HG02885 (cell line): ENCODE data around the gene DNAH6.

ENCODE experiments used
- ATAC-seq: cut with Tn5 transposase; IDR thresholded peaks from one replicate; pipeline ENCODE4 v1.9.1; 2021; ENCODE audit warnings: mild to moderate bottlenecking; ENCODE audit not compliant: unreplicated experiment, poor library complexity

DNAH6 gene

DNA sequence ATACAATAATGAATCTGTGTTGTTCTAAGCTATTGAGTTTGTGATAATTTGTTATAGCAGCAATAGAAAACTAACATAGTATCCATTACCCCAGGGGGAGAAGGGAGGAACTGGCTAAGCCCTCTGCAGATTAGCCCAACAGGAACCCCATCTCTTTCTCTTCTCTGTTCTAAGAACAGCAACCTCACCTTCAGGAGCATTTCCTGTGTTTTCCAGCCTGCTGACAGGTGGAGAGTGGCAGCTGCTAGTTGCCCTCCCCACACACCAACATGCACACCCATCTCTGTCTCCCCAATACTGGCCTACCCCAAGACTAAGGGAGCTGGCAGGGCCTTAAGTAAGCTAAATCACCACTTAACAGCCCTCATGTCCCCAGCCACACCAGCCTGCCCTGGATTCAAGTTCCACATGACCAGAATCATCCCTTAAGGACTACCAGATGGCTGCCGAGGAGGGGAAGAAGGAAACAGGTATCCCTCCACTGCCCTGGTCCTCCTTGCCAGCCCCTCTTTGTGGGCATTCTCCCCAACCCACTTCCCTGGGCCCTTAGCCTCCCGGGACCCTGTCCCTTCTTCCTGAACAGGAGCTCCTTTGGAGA is 311.8 kb downstream of the DNAH6 start:
- ATAC-seq = no peak

GRCh38 chr2:84829693-84830092 is 313.4 kb downstream of the DNAH6 start:
- ATAC-seq = no peak

GRCh38 chr2:84830095-84830494 is 313.8 kb downstream of the DNAH6 start:
- ATAC-seq = no peak

- ATAC-seq = no peak
Observed at GRCh38 chr2:84830758-84831500, 314.6 kb downstream of the DNAH6 start.

GRCh38 chr2:84832772-84833461 is 316.6 kb downstream of the DNAH6 start:
- peak; percentile 82 for ATAC-seq

DNA sequence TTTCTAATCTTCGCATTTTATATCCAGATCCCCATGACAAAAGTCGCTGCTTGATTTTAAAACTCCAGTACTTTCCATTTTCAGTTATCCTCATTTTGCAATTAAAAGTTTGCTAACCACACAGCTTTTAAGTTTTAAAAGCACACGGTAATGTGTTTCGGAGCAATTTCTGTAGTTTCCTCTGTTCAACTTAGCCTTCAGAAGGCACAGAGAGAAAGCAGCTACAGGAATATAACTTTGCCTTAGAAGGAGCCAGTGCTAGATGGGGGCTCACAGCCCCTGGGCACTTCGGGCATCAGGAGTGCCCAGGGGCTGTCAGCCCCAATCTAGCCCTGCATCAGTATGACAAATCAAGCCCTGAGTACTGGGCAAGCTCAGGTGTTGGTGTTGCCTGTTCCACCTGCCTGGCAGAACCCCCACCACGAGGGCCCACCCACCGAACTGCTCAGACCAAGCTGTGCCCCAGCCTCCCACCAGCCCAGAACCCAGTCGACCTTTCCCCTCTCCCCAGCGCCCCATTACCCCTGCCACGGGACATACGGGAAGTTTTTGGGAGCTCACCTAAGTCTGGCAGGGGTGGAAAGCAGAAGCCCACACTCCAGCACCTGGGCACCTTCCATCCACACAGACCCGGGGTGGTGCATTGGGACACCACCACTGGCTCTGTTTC is 317.3 kb downstream of the DNAH6 start:
- ATAC-seq = no peak

- no peak for ATAC-seq
Observed at GRCh38 chr2:84836215-84836614, 319.9 kb downstream of the DNAH6 start.

- no peak for ATAC-seq
Observed at GRCh38 chr2:84838434-84839145, 322.3 kb downstream of the DNAH6 start.

DNA sequence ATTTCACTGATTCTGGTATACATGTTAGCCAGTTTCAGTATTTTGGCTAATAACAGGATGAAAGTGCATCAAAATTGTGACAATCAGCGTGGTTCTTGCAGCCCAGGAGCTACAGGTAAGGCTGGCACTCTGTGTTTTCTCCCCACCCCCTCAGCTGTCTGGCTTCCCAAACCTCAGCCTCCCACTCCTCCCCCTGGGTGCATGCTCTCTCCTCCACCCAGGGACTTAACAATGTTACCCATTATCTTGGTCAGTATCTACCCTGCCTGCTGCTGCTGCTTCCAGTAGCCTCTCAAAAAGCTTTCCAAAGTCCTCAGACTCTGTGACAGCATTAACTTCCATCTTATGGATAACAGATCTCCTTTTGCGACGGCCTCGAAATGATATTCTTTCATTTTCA is 323.6 kb downstream of the DNAH6 start:
- ATAC-seq = no peak

- ATAC-seq = no peak
Observed at GRCh38 chr2:84840306-84840705, 324.0 kb downstream of the DNAH6 start.

- ATAC-seq = no peak
Observed at GRCh38 chr2:84841577-84841976, 325.3 kb downstream of the DNAH6 start.

DNA sequence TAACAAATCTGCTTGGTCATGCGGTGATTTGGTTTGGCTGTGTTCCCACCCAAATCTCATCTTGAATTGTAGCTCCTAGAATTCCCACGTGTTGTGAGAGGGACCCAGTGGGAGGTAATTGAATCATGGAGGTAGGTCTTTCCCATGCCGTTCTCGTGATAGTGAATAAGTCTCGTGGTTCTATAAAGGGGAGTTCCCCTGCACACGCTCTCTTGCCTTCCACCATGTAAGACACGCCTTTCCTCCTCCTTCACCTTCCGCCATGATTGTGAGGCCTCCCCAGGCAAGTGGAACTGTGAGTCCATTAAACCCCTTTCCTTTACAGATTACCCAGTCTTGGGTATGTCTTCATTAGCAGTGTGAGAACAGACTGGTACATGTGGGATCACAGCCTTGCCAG is 327.8 kb downstream of the DNAH6 start:
- no peak for ATAC-seq

DNA sequence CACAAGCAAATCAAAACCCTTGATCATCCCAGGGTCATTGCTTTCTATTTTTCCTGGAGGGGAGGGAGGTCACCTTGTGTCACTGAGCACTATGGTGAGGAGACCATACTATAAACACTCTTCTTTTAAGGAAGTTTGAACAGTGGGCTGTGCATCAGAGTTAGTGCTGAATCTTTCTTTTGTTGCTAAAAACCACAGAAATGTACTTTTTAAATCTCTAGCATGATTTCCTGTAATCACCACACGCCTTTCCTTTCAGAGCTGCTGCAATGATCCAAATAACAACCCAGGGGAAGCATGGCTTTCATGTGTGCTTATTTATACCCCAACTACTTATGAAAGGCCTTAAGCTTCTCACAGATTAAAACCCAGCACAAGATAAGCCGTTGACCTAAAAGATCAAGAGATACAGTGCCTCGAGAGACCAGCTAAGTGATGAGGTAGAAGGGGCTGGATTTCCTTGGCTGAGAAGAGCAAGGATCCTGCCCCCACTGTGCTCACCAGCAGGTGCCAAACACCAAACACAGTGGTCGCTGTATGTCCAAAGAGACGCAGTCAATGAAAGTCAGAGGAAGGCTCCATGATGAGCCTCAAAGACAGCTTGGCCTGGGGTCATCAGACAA is 329.9 kb downstream of the DNAH6 start:
- peak; percentile 55 for ATAC-seq

GRCh38 chr2:84846741-84847142 is 330.4 kb downstream of the DNAH6 start:
- ATAC-seq = peak; percentile 15

- no peak for ATAC-seq
Observed at GRCh38 chr2:84847326-84848050, 331.2 kb downstream of the DNAH6 start.

DNA sequence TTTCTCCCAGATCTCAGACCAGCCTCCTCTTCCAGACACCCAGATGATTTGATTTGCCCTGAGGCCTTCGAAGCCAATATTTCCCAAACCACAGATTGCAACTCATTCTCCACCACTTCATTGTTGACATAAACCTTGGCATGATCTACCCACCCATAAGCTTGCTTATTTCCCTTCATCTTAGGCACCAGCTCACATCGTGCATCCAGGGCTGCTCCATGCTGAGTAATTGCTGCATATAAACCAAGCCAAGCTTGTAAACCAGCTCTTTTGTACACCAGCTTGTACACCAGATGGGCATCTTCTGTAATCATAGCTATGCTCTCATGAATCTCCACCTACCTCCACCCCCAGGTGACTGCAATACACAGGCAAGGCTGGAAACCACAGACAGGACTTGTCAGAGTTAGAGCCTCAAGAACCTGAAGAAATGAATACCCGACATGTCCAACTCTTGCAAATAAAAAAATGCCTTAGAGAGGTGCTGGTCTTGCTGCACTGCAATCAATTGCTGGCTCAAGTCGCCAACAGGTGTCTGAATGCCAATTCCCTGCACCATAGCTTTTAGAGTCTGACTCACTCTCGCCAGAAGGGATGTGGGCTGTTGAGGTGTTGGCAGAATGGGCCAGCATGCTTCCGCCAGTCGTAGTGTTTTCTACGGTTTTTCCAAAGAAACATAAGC is 333.1 kb downstream of the DNAH6 start:
- ATAC-seq = no peak

DNA sequence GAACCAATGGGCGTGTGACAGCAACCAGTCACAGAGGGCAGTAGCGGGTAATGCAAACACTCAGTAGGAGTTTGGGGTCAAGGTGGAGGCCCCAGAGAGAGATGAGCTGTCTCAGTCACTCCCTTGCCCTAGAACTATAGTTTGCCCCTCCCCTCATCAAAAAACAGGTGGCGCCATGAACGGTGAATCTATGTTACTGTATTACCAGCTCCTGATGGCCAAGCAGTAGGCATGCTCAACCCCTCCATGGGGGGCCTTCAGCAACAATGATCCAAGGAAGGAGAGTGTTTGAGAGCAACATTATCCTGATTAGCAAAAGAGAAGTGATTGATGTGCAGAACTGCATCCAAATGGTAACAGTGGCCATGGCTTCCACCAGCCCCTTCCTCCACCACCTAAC is 334.2 kb downstream of the DNAH6 start:
- ATAC-seq = no peak

- no peak for ATAC-seq
Observed at GRCh38 chr2:84851876-84852275, 335.6 kb downstream of the DNAH6 start.

DNA sequence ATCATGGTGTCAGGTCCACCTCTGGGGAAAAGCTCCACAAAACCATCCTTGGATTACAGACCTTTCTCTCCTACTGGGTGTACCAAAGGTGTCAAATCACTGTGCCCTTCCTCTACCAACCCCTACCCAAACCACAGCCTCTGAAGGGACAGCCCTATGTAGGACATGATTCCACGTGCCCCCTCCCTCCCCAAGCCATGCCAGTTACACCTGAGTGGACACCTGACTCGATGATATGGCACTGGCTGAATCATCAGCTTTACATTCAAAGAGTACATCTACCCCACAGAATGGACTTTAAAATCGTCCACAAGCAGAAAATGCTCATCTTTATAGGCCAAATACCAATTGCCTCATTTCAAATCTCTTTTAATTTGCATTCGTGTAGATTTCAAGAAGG is 338.6 kb downstream of the DNAH6 start:
- no peak for ATAC-seq
